ENCODE data around the gene ARMC12. TPM values are rescaled to one million over a fixed set of nuclear protein-coding genes. Genes with fewer than 3 reads are reported as not detected.

The ARMC12 gene
- total RNA-seq, 4 donors from 2014 or later, result 0.40 to 2.4 (median 1.4) TPM

DNA sequence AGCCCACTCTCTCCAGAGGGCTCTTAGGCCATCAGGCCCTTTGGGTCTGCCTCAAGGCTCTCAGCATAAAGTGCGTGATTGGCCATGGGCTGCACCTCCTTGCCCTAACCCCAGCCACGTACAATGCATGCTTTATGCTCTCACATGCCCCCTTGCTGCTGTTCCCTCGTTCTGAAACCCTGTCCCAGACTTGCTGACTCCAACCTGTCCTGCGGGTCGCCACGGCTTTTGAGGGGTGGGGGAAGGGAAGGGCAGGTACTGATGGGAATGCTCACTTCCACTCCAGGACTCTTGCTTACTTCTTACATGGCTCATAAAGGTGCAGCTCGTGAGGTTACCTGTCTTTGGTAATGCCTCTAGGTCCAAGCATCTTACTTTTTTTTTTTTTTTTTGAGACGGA, 6.0 kb downstream of the ARMC12 start:
- H3K4me1 ChIP-seq, result no peaks in the 10 kb centered on the region
- H3K27ac ChIP-seq, result no peak overlapping the region
- no peaks in the 10 kb centered on the region for H3K27me3 ChIP-seq
- H3K36me3 ChIP-seq, result no peaks in the 10 kb centered on the region
- whole genome bisulfite sequencing, 2 donors, result 43 to 49% methylated on average over 8 of the region's 8 CpGs
- no peak for DNase-seq
- TF ChIP-seq, protein P1, sequence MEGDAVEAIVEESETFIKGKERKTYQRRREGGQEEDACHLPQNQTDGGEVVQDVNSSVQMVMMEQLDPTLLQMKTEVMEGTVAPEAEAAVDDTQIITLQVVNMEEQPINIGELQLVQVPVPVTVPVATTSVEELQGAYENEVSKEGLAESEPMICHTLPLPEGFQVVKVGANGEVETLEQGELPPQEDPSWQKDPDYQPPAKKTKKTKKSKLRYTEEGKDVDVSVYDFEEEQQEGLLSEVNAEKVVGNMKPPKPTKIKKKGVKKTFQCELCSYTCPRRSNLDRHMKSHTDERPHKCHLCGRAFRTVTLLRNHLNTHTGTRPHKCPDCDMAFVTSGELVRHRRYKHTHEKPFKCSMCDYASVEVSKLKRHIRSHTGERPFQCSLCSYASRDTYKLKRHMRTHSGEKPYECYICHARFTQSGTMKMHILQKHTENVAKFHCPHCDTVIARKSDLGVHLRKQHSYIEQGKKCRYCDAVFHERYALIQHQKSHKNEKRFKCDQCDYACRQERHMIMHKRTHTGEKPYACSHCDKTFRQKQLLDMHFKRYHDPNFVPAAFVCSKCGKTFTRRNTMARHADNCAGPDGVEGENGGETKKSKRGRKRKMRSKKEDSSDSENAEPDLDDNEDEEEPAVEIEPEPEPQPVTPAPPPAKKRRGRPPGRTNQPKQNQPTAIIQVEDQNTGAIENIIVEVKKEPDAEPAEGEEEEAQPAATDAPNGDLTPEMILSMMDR (IDR thresholded peaks at IDR 0.05), result no peak
- TF ChIP-seq POLR2A (IDR thresholded peaks at IDR 0.05), result no peak
- intact Hi-C loops (cut with DNase I), result no loop called here
- no peaks in the 10 kb centered on the region for H3K9me3 ChIP-seq
- no peak overlapping the region for H3K4me3 ChIP-seq (replicated peaks in 1 of 3)

DNA sequence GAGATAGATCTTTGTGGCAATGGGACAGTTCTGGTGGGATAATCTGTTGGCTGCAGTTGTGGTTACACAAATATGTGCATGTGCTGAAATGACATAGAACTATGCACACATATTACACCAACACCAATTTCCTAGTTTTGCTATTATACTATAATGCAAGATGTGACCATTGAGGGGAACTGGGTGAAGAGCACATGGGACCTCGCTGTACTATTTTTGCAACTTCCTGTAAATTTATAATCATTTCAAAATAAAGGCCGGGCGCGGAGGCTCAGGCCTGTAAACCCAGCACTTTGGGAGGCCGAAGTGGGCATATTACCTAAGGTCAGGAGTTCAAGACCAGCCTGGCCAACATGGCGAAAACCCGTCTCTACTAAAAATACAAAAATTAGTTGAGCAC, 8.7 kb downstream of the ARMC12 start:
- H3K4me1 ChIP-seq, result no peaks in the 10 kb centered on the region
- H3K36me3 ChIP-seq, result no peaks in the 10 kb centered on the region
- no peaks in the 10 kb centered on the region for H3K27me3 ChIP-seq
- no peak for DNase-seq
- no peak for TF ChIP-seq POLR2A (IDR thresholded peaks at IDR 0.05)
- TF ChIP-seq, protein P1 (IDR thresholded peaks at IDR 0.05), result no peak
- no peak overlapping the region for H3K27ac ChIP-seq
- no peak overlapping the region for H3K4me3 ChIP-seq (replicated peaks in 1 of 3)
- 91 to 97% methylated on average over 7 of the region's 7 CpGs for whole genome bisulfite sequencing, 2 donors
- intact Hi-C loops (cut with DNase I), result no loop called here
- H3K9me3 ChIP-seq, result no peaks in the 10 kb centered on the region

DNA sequence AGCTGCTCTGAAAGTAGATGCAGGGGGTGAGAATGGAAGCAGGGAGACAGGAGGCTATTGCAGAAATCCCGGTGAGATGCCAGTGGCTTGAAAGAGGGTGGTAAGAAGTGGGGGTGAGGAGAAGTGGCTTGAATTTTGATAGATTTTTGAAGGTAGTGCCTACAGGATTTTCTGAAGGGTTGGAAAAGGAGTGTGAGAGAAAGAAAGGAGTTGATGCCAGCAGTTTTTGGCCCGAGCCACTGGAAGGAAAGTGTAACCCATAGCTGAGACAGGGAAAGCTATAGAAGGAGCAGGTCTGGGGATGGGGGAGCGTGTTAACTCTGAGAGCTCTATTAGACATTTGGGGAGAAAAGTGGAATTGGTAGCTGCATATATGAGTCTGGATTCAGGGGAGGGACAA, 9.7 kb downstream of the ARMC12 start:
- DNase-seq, result no peak
- 85 to 87% methylated on average over 3 of the region's 3 CpGs for WGBS, 2 donors

DNA sequence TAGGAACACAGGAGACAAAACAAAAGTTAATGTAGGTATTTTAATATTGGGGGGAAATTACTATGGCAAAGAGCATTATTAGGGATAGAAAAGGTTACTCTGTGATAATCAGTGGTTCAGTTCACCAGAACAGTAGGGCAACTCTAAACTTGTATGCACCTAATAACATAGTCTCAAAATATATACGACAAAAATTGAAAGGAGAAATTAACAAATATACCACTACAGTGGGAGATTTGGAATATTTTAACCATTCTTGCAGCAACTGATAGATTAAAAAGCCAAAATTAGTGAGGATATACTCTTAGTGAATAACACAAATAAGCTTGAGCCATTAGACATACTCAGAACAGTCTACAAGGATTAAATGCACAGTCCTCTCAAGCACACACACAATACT, 11.0 kb downstream of the ARMC12 start:
- intact Hi-C loops (cut with DNase I), result no loop called here
- no peak for DNase-seq
- WGBS, 2 donors, result 96 to 97% methylated on average over 1 of the region's 1 CpG
- TF ChIP-seq, protein P1 (IDR thresholded peaks at IDR 0.05), result no peak
- TF ChIP-seq POLR2A (IDR thresholded peaks at IDR 0.05), result no peak
- H3K27me3 ChIP-seq, result no peaks in the 10 kb centered on the region
- no peaks in the 10 kb centered on the region for H3K4me1 ChIP-seq
- no peaks in the 10 kb centered on the region for H3K36me3 ChIP-seq
- no peak overlapping the region for H3K27ac ChIP-seq
- no peak overlapping the region for H3K4me3 ChIP-seq (replicated peaks in 1 of 3)
- no peaks in the 10 kb centered on the region for H3K9me3 ChIP-seq

More for the DNA sequence above, 9.7 kb downstream of the ARMC12 start:
- H3K36me3 ChIP-seq, result no peaks in the 10 kb centered on the region
- no peak overlapping the region for H3K27ac ChIP-seq
- TF ChIP-seq, protein P1 (IDR thresholded peaks at IDR 0.05), result no peak
- TF ChIP-seq POLR2A (IDR thresholded peaks at IDR 0.05), result no peak
- H3K4me1 ChIP-seq, result no peaks in the 10 kb centered on the region
- intact Hi-C loops (cut with DNase I), result no loop called here
- no peaks in the 10 kb centered on the region for H3K27me3 ChIP-seq
- no peak overlapping the region for H3K4me3 ChIP-seq (replicated peaks in 1 of 3)
- no peaks in the 10 kb centered on the region for H3K9me3 ChIP-seq

DNA sequence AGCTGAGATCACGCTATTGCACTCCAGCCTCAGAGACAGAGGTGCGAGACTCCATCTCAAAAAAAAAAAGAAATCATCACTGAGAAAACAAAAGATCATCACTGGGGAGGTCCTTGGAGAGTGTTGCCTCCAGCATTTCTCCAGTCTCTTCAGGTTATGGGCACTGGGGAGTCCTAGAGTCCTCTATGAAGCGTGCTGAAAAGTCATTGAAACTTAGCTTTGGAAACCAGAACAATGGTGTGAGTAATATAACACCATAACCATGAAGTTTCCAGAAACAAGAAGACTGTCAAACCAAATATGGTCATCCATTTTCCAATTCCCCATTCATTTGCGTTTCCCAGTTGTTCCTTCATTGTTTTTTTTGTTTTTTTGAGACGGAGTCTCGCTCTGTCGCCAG, 13.7 kb downstream of the ARMC12 start:
- Histone ChIP-seq H3K27me3 (no peaks in the 10 kb centered on the region), H3K9me3 (no peaks in the 10 kb centered on the region), H3K27ac (no peak overlapping the region), H3K4me1 (no peaks in the 10 kb centered on the region), H3K36me3 (no peaks in the 10 kb centered on the region), H3K4me3 (replicated peaks in 1 of 3) (no peak overlapping the region)
- no peak for DNase-seq
- intact Hi-C loops (cut with DNase I), result no loop called here
- TF ChIP-seq POLR2A (IDR thresholded peaks at IDR 0.05), result no peak
- TF ChIP-seq, protein P1 (IDR thresholded peaks at IDR 0.05), result no peak
- WGBS, 2 donors, result 88 to 90% methylated on average over 7 of the region's 7 CpGs

Measured in thyroid gland (tissue), 4 donors.